Natural killer cell (primary cell): ENCODE measurements around the gene S1PR4. TPM values are rescaled to one million over a fixed set of nuclear protein-coding genes. Genes with fewer than 3 reads are reported as not detected.

Source experiments
- ATAC-seq, 3 donors: fragments of 150-1000 bp in 2 of 3; fragments of 200-7000 bp in 1 of 3; cut with Tn5 transposase; 1 replicate in 1 of 3; 2 replicates in 2 of 3; pipeline ENCODE4 v1.10.0; 2021; ENCODE audit warnings: mild to moderate bottlenecking in 2 of 3, moderate library complexity in 2 of 3
- DNase-seq, 2 donors: peaks; one replicate each; pipeline versions ENCODE4 v3.0.0 to v3.0.0-alpha.2; 2013 to 2021; ENCODE audit warnings: mixed read lengths in 1 of 2
- H3K27ac ChIP-seq: one replicate; pipeline ENCODE4 v1.5.1; 2013; ENCODE audit warnings: mild to moderate bottlenecking, low read length
- H3K27me3 ChIP-seq: one replicate; pipeline ENCODE4 v1.6.1; 2013; ENCODE audit warnings: low read length; ENCODE audit not compliant: control insufficient read depth, insufficient read depth
- H3K36me3 ChIP-seq: one replicate; pipeline ENCODE4 v1.6.1; 2013; ENCODE audit warnings: low read length; ENCODE audit not compliant: control insufficient read depth, insufficient read depth
- H3K4me1 ChIP-seq: one replicate; pipeline ENCODE4 v1.6.1; 2013; ENCODE audit warnings: low read length; ENCODE audit not compliant: control insufficient read depth, insufficient read depth
- H3K4me3 ChIP-seq: one replicate; pipeline ENCODE4 v1.5.1; 2013; ENCODE audit warnings: low read length
- H3K9me3 ChIP-seq: one replicate; pipeline ENCODE4 v1.6.1; 2013; ENCODE audit warnings: low read length; ENCODE audit not compliant: control insufficient read depth, insufficient read depth
- H3K27ac Mint-ChIP-seq, 2 donors: one replicate each; pipeline ENCODE4 v1.8.0; 2022; ENCODE audit warnings: mild to moderate bottlenecking in 2 of 2, mixed read lengths in 2 of 2, moderate library complexity in 1 of 2
- H3K27me3 Mint-ChIP-seq, 2 donors: one replicate each; pipeline ENCODE4 v1.8.0; 2022; ENCODE audit warnings: low read depth in 2 of 2, mixed read lengths in 2 of 2
- H3K36me3 Mint-ChIP-seq: one replicate; pipeline ENCODE4 v1.8.0; 2022; ENCODE audit warnings: mixed read lengths
- H3K4me1 Mint-ChIP-seq, 2 donors: one replicate each; pipeline ENCODE4 v1.8.0; 2022; ENCODE audit warnings: mixed read lengths in 2 of 2
- H3K4me3 Mint-ChIP-seq: one replicate; pipeline ENCODE4 v1.8.0; 2022; ENCODE audit warnings: mild to moderate bottlenecking, moderate library complexity, mixed read lengths
- H3K9me3 Mint-ChIP-seq, 2 donors: one replicate each; pipeline ENCODE4 v1.8.0; 2022; ENCODE audit warnings: mixed read lengths in 2 of 2
- WGBS: methylation state at CpG from one replicate; pipeline ENCODE4 v1.1.7; 2013; ENCODE audit warnings: missing lambda C conversion rate; ENCODE audit not compliant: insufficient coverage; 5-methylcytosine and 5-hydroxymethylcytosine counted together
- intact Hi-C: fragments of 100-400 bp; cut with micrococcal nuclease; formaldehyde crosslinking; loops from one replicate; pipeline ENCODE4 v1.14.2; 2022
- total RNA-seq, 4 donors: library from RNA; stranded (reverse); fragments of 120-200 nt in 1 of 4; gene quantifications; one replicate each; pipeline versions ENCODE4 v1.2.3 to v1.2.4, GENCODE V29; 2013 to 2022
- TF ChIP-seq, protein P1 (sequence below): fragments of 200-600 bp; IDR thresholded peaks from one replicate; pipeline ENCODE4 v1.8.0; 2022; ENCODE audit warnings: antibody characterized with exemption

S1PR4 gene
- total RNA-seq, 3 donors from 2014 or later (not counting 1 experiment from before 2014, with no cell fraction given), result 37.1 to 60.4 (median 51.7) TPM

DNA sequence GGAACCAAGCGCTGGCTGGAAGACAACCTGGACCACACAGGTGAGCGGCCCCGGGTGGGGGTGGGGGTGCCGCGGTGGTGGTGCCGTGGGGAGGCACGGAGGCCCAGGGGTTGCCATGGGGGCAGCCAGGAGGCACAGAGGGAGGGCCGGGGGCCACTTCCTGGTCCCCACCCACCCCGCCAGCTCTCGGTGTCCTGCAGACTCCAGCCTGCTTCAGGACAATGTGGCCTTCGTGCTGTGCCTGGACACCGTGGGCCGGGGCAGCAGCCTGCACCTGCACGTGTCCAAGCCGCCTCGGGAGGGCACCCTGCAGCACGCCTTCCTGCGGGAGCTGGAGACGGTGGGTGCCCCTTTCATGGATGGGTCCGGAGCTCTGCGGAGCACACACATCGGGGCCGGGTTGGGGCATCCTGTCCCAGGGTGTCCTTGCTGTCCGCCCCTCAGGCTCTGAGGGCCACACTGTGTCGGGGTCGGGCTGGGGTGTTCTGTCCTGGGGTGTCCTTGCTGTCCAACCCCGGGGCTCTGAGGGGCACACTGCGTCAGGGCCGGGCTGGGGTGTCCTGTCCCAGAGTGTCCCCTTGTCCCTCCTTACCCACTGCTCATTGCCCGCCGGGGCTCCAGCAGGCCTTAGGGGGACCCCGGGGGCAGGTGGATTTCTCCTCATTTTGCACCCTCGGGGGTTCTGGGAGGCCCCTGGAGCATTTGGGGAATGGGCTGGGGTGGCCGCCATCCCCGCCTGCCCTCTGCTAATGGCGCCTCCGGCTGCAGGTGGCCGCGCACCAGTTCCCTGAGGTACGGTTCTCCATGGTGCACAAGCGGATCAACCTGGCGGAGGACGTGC lies 25.5 kb downstream of the S1PR4 start:
- Histone ChIP-seq H3K27me3 (no peaks in the 10 kb centered on the region), H3K9me3 (no peaks in the 10 kb centered on the region), H3K36me3 (peaks cover 28% of the 10 kb centered on the region), H3K4me3 (no peak overlapping the region), H3K27ac (no peak overlapping the region), H3K4me1 (no peaks in the 10 kb centered on the region)
- intact Hi-C loops, result no loop called here
- TF ChIP-seq, protein P1, sequence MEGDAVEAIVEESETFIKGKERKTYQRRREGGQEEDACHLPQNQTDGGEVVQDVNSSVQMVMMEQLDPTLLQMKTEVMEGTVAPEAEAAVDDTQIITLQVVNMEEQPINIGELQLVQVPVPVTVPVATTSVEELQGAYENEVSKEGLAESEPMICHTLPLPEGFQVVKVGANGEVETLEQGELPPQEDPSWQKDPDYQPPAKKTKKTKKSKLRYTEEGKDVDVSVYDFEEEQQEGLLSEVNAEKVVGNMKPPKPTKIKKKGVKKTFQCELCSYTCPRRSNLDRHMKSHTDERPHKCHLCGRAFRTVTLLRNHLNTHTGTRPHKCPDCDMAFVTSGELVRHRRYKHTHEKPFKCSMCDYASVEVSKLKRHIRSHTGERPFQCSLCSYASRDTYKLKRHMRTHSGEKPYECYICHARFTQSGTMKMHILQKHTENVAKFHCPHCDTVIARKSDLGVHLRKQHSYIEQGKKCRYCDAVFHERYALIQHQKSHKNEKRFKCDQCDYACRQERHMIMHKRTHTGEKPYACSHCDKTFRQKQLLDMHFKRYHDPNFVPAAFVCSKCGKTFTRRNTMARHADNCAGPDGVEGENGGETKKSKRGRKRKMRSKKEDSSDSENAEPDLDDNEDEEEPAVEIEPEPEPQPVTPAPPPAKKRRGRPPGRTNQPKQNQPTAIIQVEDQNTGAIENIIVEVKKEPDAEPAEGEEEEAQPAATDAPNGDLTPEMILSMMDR, result no peak
- no peaks in the 10 kb centered on the region for H3K27me3 Mint-ChIP-seq
- H3K9me3 Mint-ChIP-seq, result no peaks in the 10 kb centered on the region
- H3K27ac Mint-ChIP-seq, result no peak overlapping the region
- DNase-seq (no peak), ATAC-seq (no peak)
- no peaks in the 10 kb centered on the region for H3K4me1 Mint-ChIP-seq
- H3K4me3 Mint-ChIP-seq, result no peak overlapping the region
- 97% methylated on average over 43 of the region's 43 CpGs for WGBS
- no peaks in the 10 kb centered on the region for H3K36me3 Mint-ChIP-seq

DNA sequence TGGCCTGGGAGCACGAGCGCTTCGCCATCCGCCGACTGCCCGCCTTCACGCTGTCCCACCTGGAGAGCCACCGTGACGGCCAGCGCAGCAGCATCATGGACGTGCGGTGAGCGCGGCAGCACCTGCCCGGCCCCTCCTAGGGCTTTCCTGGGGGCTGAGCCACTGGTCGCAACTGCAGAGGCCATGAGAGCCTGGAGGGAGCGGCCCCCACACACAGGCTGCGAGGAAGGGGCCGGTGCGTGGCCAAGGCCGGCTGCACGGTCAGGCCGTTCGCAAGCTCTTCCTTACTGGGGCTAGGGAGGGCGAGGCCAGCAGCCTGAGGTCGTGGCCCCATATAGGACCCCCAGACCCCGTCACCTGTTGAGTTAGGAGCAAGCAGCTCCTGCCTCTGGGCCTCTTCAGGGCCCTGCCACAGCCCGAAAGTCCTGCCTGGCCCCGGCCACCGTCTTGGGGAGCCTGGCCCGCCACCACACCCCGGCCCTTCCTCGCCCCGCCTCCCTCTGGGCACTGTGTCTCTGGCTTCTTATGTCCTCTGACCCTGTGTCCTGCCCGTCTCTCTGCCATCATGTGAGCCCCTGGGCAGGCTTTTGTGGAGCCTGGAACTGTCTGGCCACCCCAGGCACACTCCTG lies 26.2 kb downstream of the S1PR4 start:
- H3K36me3 Mint-ChIP-seq, result no peaks in the 10 kb centered on the region
- ATAC-seq, result no peak
- DNase-seq, result no peak
- H3K4me1 Mint-ChIP-seq, result no peaks in the 10 kb centered on the region
- Histone ChIP-seq H3K36me3 (peaks cover 28% of the 10 kb centered on the region), H3K27me3 (no peaks in the 10 kb centered on the region), H3K4me3 (no peak overlapping the region), H3K27ac (no peak overlapping the region), H3K9me3 (no peaks in the 10 kb centered on the region), H3K4me1 (no peaks in the 10 kb centered on the region)
- no peaks in the 10 kb centered on the region for H3K27me3 Mint-ChIP-seq
- no peak overlapping the region for H3K4me3 Mint-ChIP-seq
- 96% methylated on average over 35 of the region's 35 CpGs for whole genome bisulfite sequencing
- intact Hi-C loops, result no loop called here
- no peaks in the 10 kb centered on the region for H3K9me3 Mint-ChIP-seq
- no peak overlapping the region for H3K27ac Mint-ChIP-seq
- TF ChIP-seq, protein P1, result no peak

DNA sequence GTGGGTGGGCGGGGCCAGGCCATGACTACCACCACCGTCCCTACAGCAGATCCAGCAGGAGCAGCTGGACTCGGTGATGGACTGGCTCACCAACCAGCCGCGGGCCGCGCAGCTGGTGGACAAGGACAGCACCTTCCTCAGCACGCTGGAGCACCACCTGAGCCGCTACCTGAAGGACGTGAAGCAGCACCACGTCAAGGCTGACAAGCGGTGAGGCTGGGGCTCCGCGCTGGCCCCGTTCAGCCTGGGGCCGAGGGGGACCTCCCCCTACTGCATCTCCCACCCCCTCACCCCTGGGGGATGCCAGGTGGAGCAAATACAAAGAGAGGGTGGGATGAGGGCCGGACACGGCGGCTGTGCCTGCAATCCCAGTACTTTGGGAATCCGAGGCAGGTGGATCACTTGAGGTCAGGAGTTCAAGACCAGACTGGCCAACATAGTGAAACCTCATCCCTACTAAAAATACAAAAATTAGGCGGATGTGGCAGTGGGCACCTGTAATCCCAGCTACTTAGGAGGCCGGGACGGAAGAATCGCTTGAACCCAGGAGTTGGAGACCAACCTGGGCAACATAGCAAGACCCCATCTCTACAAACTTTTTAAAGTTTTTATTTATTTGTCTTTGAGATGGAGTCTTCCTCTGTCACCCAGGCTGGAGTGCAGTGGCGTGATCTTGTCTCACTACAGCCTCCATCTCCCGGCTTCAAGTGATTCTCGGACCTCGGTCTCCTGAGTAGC lies 27.8 kb downstream of the S1PR4 start:
- peaks cover 0 to 5% of the 10 kb centered on the region in 2 donors for H3K4me1 Mint-ChIP-seq
- no peaks in the 10 kb centered on the region for H3K9me3 Mint-ChIP-seq
- TF ChIP-seq, protein P1, result no peak
- intact Hi-C loops, result no loop called here
- Histone ChIP-seq H3K9me3 (no peaks in the 10 kb centered on the region), H3K4me1 (no peaks in the 10 kb centered on the region), H3K27ac (no peak overlapping the region), H3K36me3 (peaks cover 26% of the 10 kb centered on the region), H3K4me3 (no peak overlapping the region), H3K27me3 (no peaks in the 10 kb centered on the region)
- WGBS, result 96% methylated on average over 24 of the region's 28 CpGs
- ATAC-seq (no peak), DNase-seq (no peak)
- H3K27ac Mint-ChIP-seq, result no peak overlapping the region
- no peak overlapping the region for H3K4me3 Mint-ChIP-seq
- H3K36me3 Mint-ChIP-seq, result no peaks in the 10 kb centered on the region
- H3K27me3 Mint-ChIP-seq, result no peaks in the 10 kb centered on the region
